GM20431 (cell line): ENCODE measurements around the gene FAM83E.

ENCODE experiments used
- in situ Hi-C: fragments of 300-500 bp; cut with MseI, MboI; formaldehyde crosslinking; loops from one replicate; pipeline ENCODE4 v1.15.0; 2020; ENCODE audit warnings: low sequenced_read_pairs; ENCODE audit not compliant: unreplicated experiment

Gene FAM83E

DNA sequence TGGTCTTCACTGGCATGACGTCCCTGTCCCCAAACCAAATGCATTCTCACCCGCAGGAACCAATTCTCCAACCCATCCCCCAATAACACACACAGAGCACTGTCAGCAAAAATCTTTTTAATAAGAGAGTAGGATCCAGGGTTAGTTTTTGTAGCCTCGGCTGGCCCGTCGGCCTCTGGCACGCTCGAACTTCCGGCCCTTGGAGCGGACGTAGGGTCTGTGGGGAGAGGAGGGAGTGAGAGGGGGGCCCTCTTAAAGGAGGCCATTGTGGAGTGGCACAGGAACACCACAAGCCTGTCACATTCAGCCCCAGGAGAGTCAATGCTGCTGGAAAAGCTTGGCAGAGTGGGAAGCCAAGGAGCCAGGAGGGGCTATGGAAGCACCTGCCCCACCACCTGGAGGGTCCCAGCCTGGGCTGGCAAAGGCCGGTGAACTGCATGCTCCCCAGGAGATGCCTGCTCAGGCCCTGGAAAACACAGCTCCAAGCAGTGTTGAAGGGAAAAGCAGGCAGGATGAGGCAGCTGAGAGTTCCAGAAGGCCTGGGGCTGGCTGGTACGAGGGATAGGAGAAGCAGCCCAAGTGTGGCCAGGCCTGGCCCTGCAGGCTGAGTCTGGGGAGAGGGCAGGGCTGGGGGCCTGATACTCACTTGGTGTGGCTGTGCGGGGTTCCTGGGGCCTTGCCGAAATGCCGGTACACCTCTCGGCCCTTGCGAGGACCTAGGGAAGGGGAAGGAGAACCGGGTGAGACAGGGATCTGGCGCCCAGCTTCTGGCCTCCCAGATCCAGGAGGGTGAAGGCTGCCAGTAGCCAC, 560 bp upstream of the FAM83E start:
- in situ Hi-C loops, result no loop called here

DNA sequence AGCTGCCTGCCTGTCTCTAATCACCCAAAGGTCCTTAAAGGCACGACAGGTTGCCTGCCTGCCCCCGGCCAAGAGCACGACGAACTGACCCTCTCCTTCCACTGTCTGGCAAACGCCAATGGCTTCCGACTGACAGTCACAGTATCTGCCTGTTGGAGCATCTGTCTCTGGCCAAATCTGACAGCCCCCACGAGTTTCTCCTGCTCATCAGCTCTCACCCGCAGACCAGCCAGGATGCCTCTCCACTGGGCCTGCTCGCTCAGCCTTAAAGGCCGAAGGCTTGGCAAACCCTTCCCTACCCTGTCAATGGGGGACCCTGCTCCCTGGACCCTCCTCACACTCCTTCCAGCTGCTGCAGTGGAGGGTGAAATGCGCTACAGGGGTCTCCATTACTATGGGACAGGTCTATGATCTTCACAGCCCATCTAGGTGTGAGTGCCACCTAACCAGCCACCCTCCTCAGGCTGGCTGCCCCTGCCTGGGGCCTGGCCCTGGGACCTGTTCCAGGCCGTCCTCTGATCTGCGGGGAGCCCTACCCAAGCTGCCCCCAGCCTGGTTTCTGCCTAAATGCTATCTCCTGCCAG, 932 bp downstream of the FAM83E start:
- in situ Hi-C loops, result no loop called here

DNA sequence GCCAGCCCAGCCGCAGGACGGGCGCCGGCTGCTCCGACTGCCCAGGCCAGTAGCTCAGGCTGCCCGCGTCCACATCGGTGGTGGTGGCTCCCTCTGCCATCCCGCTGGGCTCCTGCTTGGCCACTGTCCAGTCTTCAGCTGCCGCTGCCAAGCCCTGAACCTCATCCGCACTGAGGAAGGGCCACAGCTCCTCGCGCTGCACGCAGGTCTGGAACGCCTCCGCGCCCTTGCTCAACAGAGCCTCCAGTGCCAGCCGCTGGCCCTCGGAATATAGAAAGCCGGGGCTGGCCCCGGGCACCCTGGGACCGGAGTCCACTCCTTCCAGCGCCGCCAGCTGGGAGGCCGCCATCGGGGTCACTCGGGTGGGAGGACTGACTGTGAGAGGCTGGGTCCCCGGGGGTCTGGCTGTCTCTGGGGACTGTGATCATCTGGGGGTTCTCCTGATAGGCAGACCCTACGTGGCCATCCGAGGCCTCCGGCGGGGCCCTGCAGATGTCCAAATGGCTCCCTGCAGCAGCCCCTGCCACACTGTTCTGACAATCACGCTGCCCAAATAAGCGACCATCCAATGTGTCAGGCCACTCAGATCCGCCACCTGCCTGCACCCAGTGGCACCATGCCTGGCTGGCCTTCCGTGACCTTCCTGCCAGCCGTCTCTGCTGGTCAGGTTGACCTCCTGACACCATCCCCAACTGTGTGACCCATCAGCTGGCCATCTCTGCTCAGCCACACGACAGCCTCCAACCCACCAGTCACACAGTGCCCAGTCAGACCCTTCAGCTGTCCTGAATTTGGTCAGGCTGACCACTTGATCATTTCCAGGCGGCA, 1.6 kb downstream of the FAM83E start:
- in situ Hi-C loops, result no loop called here

DNA sequence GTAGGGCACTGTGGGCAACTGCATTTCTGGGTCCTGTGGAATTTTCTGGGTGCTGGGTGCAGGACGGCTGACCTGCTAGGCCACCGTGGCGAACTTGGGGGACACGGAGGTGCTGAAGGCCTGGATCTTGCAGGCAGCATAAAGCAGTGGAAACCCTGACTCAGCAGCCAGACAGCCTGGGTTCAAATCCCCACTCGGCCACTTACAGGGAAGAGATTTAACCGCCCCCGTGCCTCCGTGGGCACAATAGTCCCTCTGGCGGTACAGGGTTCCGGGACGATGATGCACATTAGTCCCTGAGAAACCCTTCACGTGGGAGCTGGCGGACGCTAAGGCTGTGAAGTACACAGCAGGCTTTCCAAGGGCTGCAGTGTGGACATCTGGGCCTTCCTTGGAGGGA, 3.0 kb downstream of the FAM83E start:
- in situ Hi-C loops, result no loop called here

DNA sequence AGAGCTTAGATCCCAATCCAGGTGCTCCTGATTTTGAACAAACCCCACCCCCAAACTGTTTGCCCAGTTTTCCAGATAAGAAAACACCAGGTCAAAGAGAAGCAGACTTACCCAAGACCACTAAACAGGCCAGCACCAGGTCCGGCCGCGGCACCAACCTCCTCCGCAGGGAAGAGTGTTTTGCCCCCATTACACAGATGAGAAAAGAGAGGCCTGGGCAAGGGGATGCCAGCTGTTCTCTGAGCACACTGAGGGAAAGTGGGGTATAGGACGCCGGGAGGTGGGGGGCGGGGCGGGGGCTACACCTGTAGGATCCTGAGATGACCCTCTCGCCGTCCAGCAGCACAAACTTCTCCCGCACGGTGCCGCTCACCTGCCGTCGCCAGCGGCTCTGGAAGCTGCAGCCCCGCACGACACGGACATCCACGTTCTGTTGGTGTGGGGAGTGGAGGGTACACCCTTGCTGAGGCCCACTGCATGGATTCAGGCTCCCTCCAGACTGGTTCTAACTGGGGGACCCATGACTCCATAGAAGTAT, 5.2 kb downstream of the FAM83E start:
- in situ Hi-C loops, result no loop called here

DNA sequence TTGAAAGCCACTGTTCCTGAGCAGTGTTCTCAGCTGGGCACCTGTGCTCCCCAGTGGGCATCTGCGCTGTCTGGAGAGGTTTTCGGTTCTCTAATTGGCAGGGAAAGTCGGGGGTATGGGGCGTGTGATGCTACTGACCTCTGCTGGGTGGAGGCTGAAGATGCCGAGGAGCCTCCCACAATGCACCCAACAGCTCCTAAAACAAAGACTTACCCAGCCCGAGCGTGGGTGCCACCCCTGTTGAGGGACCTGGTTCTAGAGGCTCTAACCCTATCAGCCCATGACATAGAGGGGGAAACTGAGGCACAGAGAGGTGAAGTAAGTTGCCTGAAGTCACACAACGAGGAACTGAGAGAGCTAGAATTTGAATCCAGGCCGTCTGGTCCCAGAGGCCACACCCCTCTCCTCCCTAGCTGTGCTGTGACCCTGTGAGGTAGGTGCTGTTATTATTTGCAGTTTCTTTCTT, 6.0 kb downstream of the FAM83E start:
- in situ Hi-C loops, result no loop called here

DNA sequence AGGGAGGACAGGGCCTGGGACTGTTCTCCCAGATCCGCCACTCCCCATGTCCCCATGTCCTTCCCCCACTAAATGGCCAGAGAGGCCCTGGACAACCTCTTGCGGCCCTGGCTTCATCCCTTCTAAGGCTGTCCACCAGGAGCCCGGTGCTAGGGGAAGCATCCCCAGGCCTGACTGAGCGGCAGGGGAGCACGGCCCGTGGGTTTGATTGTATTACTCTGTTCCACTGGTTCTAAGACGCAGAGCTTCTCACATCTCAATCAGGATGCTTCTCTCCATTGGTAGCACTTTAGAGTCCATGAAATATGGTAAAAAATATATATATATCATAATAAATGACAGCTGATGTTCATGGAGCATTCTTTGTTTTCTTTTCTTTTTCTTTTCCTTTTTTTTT, 7.5 kb downstream of the FAM83E start:
- in situ Hi-C loops, result no loop called here

DNA sequence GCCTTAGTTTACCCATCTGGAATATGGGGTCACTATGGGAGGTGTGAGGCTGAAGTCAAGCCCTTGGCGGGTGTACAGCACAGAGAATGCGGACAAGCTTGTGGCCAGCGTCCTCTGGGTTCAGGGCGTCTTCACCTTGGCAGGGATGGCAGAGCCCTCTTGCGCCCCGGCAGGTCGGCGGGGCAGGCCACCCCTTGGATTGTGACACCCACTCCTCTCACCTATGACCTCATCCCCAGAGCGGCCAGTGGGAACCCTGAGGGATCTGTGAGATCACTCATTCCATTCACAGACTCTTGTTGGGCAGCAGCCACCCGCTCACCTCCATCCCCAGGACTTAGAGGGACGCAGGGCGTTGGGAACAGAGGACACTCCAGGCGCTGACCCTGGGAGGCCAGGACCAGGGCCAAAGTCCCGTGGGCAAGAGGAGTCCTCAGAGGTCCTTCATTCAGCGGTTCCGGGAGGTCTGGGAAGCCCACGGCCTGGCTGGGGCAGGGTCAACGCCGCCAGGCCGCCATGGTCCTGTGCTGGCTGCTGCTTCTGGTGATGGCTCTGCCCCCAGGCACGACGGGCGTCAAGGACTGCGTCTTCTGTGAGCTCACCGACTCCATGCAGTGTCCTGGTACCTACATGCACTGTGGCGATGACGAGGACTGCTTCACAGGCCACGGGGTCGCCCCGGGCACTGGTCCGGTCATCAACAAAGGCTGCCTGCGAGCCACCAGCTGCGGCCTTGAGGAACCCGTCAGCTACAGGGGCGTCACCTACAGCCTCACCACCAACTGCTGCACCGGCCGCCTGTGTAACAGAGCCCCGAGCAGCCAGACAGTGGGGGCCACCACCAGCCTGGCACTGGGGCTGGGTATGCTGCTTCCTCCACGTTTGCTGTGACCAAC, 8.2 kb downstream of the FAM83E start, which contains the start of gene SPACA4:
SPACA4 (plus strand) TSS at position 280 of the 896 bp plus-strand sequence; CDS start at position 517, 237 bp downstream.
- in situ Hi-C loops, result no loop called here

DNA sequence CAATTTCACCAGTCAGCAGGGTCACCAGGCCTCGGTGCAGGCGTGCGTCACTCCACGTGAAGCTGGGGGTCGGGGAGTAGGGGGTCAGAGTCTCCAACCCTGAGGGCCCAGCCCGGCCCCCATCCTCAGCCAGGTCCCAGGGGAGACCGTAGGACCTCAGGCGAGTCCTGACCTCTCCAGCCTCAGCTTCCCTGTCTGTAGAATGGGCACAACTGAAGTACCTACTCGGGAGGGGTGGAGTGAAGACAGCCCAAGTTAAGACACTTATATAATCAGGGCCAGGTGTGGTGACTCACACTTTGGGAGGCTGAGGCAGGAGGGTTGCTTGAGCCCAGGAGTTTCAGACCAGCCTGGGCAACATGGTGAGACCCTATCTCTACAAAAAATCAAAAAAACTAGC, 11.0 kb downstream of the FAM83E start:
- in situ Hi-C loops, result no loop called here

DNA sequence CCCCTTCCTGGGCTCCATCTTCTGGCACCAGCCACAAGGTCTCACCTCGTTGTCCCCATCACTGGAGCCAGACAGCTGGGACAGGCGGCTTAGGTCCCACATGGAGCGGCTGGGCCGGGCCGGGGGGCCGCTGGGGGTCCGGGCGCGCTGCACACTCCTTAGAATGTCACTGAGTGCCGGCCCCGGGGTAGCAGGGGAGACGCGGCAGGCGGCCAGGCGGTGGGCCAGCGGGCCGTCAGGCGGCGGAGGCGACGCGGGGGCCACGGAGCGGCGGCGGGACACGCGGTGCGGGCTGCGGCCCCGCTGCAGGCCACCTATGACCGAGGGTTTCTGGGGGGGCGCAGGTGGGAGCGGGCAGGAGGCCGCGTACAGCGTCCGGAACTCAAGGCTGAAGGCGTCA, 11.4 kb downstream of the FAM83E start:
- in situ Hi-C loops, result no loop called here

DNA sequence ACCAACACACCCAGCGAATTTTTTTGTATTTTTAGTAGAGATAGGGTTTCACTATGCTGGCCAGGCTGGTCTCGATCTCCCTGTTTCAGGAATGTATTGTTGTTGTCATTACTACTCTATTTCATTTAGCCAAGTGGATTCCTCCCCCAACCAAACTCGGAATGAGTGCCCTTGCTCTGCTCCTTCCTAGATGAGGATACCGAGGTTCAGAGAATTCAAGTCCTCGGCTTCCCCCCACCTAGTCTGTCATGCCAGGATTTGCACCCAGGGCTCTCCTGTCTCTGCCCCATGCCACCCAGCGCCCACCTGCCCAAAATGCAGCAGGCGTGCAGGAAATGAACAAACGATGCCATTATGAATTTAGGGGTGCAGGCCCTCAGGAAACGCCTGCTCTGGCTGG, 11.9 kb downstream of the FAM83E start:
- in situ Hi-C loops, result no loop called here

DNA sequence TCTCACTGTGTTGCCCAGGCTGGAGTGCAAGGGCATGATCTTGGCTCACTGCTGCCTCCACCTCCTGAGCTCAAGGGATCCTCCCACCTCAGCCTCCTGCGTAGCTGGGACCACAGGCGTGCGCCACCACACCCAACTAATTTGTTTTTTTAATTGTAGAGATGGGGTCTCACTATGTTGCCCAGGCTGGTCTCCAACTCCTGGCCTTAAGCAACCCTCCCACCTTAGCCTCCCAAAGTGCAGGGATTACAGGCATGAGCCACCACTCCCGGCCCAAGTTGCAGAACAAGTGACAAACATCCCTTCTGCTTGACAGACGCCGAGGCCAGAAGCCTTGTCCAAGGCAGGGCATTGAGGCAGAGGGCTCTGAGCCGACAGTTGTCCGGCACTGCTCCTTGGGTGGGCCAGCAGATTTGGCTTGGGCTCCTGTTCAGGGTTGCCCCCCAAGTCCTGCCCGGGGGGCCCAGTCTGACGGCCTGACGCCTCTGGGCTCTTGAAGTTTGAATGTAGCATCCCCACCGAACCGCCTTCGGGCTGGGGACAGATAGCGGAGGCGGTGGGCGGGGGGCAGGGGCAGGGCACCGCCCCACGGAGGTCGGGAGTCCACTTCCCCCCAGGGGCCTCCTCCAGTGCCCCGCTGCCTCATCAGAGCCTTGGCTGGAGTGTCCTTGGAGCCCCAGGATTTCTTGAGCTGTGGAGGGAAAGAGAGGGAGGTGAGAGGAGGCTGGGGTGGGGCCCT, 14.0 kb downstream of the FAM83E start:
- in situ Hi-C loops, result no loop called here

DNA sequence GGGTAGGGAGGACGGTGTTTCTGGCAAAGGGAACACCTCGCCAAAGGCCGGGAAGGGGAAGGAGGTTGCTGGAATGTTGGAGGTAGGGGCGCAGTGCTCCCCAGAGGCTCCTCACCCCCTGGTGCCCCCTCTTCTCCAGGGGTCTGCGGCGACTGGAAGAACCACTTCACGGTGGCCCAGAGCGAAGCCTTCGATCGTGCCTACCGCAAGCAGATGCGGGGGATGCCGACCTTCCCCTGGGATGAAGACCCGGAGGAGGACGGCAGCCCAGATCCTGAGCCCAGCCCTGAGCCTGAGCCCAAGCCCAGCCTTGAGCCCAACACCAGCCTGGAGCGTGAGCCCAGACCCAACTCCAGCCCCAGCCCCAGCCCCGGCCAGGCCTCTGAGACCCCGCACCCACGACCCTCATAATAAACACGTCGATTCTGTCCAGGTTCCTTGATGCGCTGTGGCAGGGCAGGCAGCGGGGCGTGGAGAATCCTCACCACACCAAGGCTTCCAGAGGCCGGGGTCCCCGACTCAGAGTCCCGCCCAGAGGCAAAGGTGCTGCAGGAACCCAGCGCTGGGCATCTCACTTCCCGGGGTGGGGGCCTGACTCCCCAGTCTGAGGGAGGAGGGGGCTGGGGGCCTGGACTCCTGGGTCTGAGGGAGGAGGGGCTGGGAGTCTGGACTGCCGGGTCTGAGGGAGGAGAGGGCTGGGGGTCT, 15.7 kb downstream of the FAM83E start:
- in situ Hi-C loops, result no loop called here

DNA sequence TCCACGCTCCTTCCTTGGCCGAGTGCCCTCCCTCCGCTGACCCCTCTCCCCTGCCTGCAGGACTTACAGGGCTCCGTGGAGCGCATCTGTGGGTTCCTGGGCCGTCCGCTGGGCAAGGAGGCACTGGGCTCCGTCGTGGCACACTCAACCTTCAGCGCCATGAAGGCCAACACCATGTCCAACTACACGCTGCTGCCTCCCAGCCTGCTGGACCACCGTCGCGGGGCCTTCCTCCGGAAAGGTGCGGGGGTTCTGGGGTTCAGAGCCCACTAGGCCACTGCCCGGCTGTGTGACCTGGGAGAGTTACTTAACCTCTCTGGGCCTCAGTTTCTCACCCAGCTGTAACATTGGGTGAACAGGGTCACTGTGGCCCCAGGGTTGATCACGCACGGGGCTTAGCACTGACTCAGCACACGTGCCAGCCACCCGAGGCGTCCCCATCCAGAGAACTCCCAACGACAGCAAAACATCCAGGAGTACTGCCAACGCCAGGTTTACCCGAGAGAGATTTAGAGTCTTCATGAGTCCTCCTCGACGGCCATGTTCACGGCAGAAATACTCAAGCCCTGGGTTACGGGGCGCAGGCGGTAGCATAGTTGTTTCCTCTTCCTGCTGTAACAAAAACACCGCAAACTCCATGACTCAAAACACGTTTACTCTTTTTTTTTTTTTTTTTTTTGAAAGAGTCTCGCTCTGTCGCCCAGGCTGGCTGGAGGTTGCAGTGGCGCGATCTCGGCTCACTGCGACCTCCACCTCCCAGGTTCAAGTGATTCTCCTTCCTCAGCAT, 18.0 kb downstream of the FAM83E start:
- in situ Hi-C loops, result no loop called here

DNA sequence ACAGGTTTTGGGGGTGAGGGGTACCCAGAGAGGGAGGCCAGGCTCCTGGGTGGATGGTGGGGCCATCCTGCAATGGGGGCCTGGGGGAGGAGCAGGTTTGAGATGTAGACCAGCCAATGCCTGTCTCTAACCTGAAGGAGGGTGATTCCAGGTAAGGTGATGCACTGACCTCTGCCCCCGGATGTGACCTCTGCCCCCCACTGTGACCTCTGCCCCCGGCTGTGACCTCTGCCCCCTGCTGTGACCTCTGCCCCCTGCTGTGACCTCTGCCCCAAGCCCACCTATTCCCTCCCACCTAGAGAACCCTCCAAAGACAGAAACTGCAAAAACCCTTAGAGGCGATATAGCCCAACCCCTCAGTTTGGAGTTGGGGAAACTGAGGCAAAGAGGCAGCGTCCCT, 18.6 kb downstream of the FAM83E start:
- in situ Hi-C loops, result no loop called here

DNA sequence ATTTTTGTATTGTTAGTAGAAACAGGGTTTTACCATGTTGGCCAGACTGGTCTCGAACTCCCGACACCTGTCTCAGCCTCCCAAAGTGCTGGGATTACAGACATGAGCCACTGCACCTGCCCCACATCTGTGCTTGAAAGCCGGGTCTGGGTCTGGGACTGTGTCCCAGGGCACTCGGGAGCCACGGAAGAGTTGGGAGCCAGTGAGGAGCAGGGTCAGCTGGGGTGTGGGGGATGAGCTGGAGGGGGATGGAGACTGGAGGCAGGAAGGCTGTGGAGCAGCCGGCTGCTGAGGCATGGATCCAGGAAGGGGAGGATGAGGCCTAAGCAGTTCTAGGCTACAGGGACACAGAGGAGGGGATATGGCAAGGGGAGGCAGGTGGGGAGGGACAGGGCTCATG, 19.0 kb downstream of the FAM83E start:
- in situ Hi-C loops, result no loop called here

DNA sequence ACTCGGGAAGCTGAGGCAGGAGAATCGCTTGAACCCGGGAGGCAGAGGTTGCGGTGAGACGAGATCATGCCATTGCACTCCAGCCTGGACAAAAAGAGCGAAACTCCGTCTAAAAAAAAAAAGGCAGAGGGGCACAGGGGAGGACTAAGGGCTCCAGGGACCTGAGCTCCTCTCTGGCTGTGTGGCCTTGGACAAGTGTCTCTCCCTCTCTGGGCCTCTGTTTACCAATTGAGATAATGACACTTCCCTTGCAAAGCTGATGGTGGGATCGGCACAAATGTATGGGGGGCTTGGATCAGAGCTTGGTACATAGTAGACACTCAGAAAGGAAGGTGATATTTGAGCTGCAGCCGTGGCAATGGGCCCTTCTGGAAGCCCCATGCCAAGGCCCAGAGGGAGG, 19.7 kb downstream of the FAM83E start:
- in situ Hi-C loops, result no loop called here

DNA sequence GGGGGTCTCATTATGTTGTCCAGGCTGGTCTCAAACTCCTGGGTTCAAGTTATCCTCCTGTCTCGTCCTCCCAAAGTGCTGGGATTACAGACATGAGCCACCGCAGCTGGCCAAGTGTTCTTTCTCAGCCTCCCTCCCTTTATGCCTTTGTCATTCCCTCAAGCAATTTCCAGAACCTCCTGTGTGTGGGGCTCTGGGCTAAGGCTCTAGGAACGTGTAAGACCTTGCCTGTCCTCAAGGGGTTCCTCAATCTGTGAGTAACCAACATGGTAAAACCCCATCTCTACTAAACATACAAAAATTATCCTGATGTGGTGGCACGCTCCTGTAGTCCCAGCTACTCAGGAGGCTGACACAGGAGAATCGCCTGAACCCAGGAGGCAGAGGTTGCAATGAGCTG, 23.9 kb downstream of the FAM83E start:
- in situ Hi-C loops, result no loop called here
